Ovary (tissue), 3 donors: ENCODE results near the gene PARVA.

Experiments used
- CTCF ChIP-seq, 3 donors: fragments of 450-650 bp in 2 of 3; fragments of 200-600 bp in 1 of 3; IDR thresholded peaks; one replicate each; pipeline versions ENCODE4 v1.5.1 to v1.8.0; 2016 to 2022; ENCODE audit warnings: antibody characterized with exemption in 3 of 3, mild to moderate bottlenecking in 1 of 3
- POLR2A ChIP-seq: fragments of 450-650 bp; IDR thresholded peaks from one replicate; pipeline ENCODE4 v1.6.1; 2017; ENCODE audit warnings: antibody characterized with exemption, mild to moderate bottlenecking, moderate library complexity
- donor health status: DM: no; HTN: no; CAD: no.

- TF ChIP-seq CTCF (IDR thresholded peaks at IDR 0.05) (no peak), POLR2A (no peak)
These were observed 163.7 kb downstream of the PARVA start for GRCh38 chr11:12540913-12541582.
